NCI-H2029 (cell line): Measurements from ENCODE around the gene APPL2.
"Not testable (repeated sequence)": the region's sequence is repeated elsewhere in the genome, so short reads cannot be mapped to it uniquely, and the experiment has no call there.

Experiments used
- DNase-seq: peaks from one replicate; lab custom pipeline; 2025; lab: John Stamatoyannopoulos, UW

The APPL2 gene

DNA sequence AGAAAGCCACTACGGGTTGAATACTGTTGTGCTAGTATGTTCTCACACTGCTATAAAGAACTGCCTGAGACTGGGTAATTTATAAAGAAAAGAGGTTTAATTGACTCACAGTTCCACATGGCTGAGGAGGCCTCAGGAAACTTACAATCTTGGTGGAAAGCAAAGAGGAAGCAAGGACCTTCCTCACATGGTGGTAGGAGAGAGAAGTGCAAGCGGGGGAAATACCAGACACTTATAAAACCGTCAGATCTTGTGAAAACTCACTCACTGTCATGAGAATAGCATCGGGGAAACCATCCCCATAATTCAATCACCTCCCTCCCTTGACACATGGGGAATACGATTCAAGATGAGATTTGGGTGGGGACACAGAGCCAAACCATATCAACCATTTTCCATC is 20.5 kb upstream of the APPL2 start:
- DNase-seq = not testable (repeated sequence)

GRCh38 chr12:105256011-105256410 is 20.0 kb upstream of the APPL2 start:
- no peak for DNase-seq

DNA sequence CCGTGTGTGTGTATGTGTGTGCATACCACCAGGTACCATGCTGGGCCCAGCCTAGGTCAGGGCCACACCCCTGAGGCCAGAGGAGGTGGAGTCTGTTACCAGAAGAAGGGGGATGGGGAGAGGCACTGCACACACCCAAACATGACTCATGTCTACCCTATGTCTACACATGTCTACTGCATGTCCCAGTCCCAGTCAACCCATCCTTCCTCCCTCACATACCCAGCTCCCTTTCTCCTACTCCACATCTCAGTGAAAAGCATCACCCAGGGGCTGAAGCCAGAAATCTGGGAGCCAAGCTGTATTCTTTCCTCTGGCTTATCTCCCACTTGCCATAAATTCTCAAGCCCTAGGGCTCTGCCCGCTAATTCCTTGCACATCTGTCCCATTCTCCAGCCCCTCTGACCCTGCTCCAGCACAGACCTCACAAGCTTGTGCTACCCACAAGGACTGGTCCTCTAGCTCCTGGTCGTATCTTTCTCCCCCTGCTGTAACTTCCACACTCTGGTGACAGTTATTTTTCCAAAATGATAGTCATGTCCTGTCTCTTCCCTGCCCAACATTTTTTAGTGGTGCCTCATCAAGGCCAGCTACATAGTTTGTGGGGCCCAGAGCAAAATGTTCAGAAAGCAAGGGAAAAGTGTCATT is 18.0 kb upstream of the APPL2 start:
- no peak for DNase-seq

DNA sequence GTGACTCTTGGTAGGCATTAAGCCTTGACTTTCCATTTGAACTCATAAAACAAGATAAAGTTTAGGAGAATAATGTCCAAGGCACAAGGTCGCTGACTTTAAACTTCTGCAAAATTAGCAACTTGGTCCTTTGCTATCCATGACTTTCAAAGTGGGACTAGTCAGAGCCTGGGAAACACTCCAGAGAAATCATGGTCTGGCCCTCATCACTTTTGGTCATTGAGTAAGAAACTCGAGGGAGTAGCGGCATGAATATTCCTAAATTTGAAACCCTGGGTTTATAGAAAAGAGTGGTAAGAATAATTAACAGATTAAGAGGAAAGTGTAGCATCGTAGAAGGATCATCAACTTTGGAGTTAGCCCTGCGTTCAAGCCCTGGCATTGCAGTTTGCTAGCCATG is 16.9 kb upstream of the APPL2 start:
- no peak for DNase-seq

GRCh38 chr12:105245776-105246427 is 9.9 kb upstream of the APPL2 start:
- DNase-seq = not testable (repeated sequence)

DNA sequence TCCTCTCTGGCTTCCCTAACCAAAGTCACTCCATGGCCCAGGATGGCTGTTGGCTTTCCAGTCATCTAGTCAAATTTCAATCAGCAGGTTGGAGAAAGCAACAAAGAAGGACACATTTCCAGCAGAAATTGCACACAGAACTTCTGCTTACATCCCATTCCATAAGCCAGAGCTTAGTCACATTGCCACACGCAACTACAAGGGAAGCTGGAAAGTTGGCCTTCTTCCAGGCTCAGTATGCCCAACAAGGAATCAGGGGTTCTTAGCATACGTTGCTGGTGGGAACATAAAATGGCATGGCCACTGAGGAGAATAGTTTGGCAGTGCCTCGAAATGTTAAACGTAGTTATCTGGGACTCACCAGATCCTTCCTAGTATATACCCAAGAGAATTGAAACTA is 9.3 kb upstream of the APPL2 start:
- DNase-seq = no peak

DNA sequence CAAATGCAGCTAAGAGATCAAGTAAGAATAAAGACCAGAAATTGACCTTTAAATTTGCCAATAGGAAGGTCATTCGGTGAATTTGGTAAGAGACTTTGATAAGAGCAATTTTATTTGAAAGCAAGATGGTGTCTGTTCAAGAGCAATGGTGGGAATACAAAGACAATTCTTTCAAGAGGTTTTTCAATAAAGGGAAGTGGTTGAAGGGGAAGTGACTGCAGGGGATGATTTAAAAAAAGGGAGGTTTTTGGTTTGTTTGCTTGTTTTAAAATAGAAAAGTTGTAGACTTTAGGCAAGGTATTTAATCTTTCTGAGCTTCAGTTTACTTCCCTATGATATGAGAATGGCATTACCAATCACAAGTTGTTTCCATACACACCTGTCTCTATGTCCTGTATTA is 4.3 kb upstream of the APPL2 start:
- no peak for DNase-seq

- DNase-seq = no peak
These were observed 3.3 kb upstream of the APPL2 start for GRCh38 chr12:105239304-105239703.

GRCh38 chr12:105237666-105238065 is 1.7 kb upstream of the APPL2 start:
- no peak for DNase-seq

DNA sequence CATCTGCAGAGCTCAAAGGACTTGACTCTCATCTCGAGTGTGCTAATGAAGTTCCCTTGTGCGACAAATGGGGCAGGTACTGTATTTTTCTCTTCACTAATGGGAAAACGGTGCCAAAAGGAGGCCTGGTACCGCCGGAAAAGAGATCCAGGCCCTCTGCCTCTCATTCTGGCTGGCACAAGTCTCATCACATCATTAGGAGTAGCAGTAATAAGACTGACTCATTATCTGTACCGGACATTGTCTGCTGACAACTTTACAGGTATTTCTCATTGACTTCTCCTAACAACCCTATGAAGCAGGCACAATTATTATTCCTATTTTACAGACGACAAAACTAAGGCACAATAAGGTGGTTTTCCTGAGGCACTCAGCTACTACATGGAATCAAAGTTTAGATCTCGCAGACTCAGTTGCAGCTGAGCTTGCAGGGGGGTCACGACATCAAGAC is 668 bp downstream of the APPL2 start:
- peak; percentile 20 for DNase-seq

GRCh38 chr12:105234197-105234596 is 1.8 kb downstream of the APPL2 start:
- DNase-seq = no peak

DNA sequence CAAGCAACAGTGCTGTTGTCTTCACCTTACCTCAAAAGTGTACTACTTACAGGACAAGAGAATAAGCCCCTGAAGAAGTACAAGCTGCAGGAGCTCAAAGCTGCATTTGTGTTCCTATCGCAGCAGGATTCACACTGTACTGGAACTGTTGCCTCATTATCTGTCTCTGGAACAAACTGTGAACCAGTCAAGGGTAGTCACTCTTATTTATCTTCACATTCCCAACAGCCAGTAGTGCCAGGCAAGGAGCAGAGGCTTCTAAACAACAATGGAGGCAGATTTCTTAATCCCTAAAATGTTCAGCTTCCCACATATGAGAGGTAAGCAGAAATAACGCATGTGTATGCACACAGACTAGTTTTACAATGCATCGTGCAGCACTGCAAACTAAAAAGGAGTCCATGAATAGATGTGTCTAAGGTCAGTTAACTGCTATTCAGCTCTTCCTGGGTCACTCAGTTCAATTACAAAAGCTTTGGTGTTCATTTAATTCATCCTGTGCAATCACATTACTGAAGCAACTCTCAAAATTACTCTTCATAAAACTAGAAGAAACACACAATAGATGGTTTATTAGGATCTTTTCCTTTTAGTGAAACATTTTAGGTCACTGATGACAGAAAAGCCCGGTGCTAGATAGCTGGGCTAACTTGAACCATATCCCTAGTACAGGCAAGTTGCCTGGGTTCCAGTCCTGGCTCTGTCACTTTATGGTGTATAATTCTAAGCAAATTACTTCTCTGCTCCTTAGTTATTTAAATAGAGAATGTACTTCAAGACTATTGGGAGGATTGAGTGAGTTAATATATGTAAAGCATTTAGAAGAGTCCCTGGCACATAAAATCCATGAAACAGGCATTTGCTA is 2.7 kb downstream of the APPL2 start:
- DNase-seq = no peak

DNA sequence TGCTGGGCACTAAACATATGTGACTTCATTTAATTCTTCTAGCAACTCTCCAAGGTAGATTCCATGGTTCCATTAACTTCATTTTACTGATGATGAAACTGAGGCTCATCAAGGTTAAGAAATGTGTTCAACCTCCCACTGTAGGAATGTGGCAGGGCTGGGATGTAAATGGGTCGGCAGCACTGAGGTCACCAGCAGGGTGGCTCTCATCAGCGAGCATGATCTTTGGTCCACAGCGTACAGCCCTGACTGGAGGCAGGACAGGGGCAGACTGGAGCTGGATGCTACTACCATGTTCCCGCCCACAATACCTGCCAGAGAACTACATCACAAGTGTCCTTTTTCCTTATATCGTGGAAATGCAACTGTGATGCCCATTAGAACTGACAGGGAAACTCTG is 4.6 kb downstream of the APPL2 start:
- no peak for DNase-seq

DNA sequence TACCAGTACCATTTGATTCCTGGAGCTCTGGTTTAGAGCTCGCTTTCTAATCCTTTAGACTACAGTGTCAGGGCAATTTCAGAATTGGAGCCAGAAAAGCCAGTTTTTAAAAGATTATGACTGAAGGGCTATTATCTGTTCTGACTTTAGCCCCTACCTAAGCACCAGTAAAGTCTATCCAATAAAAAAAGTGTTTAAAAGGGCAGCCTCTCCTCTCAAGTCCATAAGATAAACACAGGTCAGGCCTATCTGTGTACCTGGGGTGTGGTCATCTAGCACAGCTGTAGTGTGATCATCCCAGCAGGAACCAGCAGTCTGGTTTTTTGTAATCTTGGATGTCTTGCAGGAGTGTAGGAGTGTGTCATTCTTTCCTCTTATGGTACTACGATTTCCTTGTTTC is 6.6 kb downstream of the APPL2 start:
- no peak for DNase-seq

DNA sequence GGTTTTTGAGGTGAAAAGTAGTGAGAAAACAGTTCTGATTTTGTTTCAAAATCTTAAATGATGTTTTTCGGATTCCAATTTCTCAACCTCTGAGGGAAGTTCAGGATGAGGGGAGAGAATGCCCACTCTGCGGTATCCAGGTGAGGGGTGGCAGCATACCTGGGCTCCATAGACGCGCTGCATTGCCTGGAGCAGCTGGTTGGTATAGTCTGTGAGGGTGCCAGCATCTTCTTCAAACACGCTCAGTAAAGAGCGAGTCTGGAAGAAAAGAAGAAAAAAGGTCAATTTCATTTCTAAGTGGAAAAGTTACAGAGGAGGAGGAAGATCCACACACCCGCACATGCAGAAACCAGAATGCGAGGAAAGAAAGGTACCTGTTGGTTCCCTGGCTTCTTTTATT is 7.0 kb downstream of the APPL2 start:
- DNase-seq = no peak

DNA sequence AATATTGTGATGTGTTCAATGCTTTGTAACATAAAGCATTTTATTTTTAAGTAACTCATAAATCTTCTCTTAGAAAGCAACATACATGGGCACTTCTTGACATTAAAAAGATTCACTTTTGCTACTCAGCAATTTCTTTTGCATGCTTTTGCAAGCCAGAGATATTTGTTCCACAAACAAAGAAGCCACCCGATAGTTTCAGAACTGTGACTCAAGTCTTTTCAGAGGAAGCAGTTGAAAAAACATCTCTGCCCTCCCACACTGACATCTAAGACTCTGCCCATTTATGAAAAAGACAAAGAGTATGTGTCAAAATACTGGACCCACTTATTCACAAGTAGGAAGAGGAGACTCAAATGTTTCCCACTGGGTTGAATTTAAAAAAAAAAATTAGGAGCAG is 7.5 kb downstream of the APPL2 start:
- DNase-seq = no peak

DNA sequence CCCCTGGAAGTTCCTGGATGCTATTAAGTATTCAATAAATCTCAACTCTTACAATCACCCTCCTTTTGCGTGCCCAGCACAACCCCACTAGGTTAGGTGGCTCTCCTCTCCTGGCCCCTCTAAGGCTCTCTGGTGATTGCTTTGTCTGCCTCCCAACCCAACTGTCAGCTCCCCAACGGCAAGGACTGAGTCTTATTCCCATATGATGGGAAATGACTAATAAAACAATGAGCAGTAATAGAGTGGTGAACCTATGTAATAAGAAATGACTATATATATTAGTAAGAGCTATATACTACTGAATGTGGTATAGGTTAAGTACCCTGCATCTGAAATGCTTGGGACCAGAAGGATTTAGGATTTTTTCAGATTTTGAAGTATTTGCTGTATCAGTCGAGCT is 8.1 kb downstream of the APPL2 start:
- no peak for DNase-seq

DNA sequence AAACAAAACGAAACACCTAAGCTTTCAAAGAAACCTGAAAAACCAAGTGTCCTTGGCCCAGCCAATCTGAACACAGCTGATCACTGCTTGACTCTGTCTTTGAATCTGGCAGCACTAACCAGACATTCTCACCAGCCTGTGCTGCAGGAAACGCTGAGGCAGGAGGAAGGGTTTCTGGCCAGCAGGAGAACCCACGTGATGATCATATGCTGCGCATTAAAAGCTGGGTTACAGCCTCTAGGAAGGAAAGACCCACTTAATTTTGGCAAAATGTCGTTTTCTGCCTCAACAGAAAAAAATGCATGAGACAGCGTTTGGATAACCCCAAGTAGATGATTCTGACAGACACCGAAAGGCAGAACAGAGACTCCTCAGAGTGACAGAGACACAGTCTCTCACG is 9.8 kb downstream of the APPL2 start:
- DNase-seq = no peak

- no peak for DNase-seq
These were observed 10.4 kb downstream of the APPL2 start for GRCh38 chr12:105225505-105226015.

- DNase-seq = no peak
These were observed 11.6 kb downstream of the APPL2 start for GRCh38 chr12:105224399-105224798.

DNA sequence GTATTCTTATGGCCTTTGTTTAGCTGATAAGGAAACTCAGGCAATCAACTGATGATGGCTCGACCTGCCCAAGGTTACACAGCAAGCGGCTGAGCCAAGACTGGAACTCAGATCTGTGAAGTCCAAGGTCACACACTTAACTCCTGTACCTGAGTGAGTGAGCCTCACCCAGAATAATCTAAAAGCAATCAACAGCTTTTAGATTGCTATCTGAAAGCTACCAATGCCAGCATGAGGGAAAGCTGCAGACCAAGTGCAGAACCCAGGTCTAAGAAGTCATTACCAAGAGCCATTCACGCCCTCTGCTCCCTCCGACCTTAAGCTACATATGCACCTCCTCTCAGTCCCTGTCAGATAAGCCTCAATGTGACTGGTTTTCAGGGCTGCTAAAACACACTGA is 12.1 kb downstream of the APPL2 start:
- no peak for DNase-seq

GRCh38 chr12:105223352-105223845 is 12.6 kb downstream of the APPL2 start:
- DNase-seq = no peak
